ENCODE results near the gene PILRB.

DNA sequence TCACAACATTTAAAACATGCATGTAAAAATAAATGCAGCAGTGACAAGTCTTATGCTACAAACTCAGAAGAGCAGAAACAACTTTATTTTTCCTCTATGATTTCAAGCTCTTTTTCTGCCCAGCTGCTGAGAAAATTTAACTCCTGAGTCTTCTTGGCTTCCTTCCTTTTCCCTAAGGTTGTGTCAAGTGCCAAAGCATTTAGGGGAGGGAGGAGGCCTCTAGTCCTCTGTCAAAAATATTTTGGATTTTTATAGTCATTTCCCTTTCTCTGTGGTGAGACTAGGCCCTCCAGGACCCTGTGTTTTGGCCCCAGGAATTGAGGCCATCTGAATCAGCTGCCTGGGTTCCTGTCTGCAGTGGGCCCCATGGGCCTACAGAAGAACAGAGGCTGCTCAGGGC, 11.0 kb upstream of the PILRB start:
- TF ChIP-seq, protein P1, sequence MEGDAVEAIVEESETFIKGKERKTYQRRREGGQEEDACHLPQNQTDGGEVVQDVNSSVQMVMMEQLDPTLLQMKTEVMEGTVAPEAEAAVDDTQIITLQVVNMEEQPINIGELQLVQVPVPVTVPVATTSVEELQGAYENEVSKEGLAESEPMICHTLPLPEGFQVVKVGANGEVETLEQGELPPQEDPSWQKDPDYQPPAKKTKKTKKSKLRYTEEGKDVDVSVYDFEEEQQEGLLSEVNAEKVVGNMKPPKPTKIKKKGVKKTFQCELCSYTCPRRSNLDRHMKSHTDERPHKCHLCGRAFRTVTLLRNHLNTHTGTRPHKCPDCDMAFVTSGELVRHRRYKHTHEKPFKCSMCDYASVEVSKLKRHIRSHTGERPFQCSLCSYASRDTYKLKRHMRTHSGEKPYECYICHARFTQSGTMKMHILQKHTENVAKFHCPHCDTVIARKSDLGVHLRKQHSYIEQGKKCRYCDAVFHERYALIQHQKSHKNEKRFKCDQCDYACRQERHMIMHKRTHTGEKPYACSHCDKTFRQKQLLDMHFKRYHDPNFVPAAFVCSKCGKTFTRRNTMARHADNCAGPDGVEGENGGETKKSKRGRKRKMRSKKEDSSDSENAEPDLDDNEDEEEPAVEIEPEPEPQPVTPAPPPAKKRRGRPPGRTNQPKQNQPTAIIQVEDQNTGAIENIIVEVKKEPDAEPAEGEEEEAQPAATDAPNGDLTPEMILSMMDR (IDR thresholded peaks at IDR 0.05; ENCODE audit: low read depth, low read length): no peak
- TF ChIP-seq POLR2A (IDR thresholded peaks at IDR 0.05; ENCODE audit: extremely low read depth, insufficient read length) (no peak), MYC (IDR thresholded peaks at IDR 0.05; ENCODE audit: low read depth, low read length) (no peak)

All from NB4 (cell line).